OCI-M2 (cell line): ENCODE data around the gene DTD2.
"Not testable (repeated sequence)": the region's sequence is repeated elsewhere in the genome, so short reads cannot be mapped to it uniquely, and the experiment has no call there.

Experiments
- DNase-seq: peaks from one replicate; lab custom pipeline; 2025; ENCODE audit not compliant: unreplicated experiment; lab: John Stamatoyannopoulos, UW

DTD2 gene

GRCh38 chr14:31456841-31457664, at the start of gene DTD2:
Gene DTD2, minus strand, starts transcription at chr14:31457506. Its CDS starts 113 bp downstream, at chr14:31457393.
- DNase-seq, result peak; percentile 87

GRCh38 chr14:31505411-31505810, 48.1 kb upstream of the DTD2 start:
- DNase-seq, result no peak

- no peak for DNase-seq
These were observed 44.6 kb upstream of the DTD2 start for GRCh38 chr14:31501870-31502269.

- DNase-seq, result no peak
These were observed 35.6 kb upstream of the DTD2 start for GRCh38 chr14:31492759-31493498.

DNA sequence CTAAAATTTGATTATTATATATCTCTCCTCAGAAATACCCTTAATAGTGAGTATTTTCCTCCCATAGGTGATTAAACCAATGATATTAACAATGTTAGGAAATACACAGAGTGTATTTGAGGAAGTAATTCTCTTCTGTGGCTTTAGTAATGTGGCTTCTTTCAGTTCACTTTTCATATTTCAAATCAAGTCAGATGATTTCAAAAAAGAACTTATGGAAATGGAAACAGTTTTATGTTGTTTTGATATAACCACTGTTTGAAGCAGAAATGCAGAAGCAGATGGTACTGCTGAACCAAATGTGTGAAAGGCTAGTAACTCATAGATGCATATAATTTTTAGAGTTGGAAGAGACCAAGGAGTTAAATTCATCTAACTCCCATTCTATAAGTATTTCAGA, 32.4 kb upstream of the DTD2 start:
- no peak for DNase-seq

DNA sequence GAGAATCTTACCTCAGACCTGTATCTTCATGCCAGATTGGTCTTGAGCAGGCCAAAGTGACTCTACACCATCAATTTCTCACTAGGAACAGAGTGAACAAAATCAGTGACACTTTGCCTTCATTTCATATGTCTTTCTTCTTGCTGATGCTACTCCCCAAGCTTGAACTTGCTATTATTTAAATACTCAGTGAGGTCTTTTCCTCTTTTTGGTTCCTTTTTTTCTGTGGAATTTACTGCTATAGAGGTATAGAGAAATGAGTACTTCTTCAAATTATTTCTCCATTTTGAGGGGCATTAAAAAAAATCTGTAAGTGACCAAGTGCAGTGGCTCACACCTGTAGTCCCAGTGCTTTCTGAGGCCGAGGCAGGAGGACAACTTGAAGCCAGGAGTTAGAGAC, 30.6 kb upstream of the DTD2 start, which contains the start of gene GPR33:
TSS of gene GPR33 (minus strand) at position 154 of the 400 bp plus-strand sequence. CDS start 4,074 bp downstream, outside the sequence.
- DNase-seq, result no peak

DNA sequence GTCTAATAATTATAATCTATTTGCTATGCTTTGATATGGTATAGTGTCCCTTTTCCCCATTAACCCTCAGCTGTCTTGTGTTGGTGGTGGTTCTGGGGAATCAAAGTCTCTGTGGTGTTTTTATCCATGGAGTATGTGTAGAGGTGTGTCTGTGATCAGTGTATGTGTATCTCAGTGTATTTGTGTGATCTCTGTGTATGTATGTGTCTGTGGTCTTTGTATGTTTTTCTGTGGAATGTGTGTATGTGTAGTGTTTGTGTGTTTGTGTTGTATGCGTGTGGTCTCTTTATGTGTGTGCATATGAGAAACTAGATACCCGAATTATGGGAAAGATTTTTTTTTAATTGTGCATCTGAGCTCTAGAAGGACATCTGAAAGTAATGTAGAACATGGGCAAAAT, 29.5 kb upstream of the DTD2 start:
- DNase-seq, result no peak

DNA sequence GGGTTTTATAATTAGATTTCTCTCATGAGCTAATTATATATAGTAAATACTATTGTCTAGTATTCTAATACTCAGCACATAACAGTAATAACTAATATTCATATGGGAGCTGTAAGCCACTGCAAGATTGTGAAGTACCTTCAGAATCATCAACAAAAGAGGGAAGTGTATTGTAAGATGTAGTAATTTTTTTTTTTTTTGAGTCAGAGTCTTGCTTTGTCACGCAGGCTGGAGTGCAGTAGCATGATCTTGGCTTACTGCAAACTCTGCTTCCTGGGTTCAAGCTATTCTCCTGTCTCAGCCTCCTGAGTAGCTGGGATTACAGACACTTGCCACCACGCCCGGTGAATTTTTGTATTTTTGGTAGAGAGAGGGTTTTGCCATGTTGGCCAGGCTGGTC, 27.4 kb upstream of the DTD2 start:
- no peak for DNase-seq

GRCh38 chr14:31480156-31480555, 22.9 kb upstream of the DTD2 start:
- no peak for DNase-seq

DNA sequence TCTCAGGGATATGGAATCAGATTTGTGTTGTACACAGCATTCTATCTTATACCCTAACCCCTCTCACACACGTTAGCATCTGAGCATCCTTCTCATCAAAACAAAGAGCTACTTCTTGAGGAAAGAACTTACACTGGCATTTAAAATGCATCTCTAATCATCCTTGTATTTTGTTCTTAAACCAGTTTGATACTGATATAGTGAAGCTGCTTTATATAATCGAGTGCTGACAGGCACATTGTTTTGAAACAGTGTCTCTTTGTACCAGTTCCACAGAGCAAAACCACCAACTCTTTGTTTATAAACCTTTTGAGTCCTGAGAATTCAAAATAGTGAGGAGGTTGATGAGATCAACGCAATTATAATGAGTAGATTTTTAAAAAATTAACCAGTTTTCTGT, 21.7 kb upstream of the DTD2 start:
- no peak for DNase-seq

DNA sequence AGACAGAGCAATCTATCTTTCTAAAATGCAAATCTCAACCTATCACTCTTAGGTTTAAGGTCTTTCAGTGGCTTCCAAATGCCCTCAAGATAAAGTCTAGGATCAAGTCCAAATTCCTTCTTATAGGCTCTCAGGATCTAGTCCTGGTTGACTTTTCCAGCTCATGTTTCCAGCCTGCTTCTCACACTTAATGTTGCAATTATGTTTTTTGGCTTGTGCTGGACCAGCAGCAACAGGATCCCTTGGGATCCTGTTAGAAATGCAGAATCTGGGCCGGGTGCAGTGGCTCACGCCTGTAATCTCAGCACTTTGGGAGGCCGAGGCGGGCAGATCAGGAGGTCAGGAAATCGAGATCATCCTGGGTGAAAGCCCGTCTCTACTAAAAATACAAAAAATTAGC, 19.9 kb upstream of the DTD2 start:
- no peak for DNase-seq

DNA sequence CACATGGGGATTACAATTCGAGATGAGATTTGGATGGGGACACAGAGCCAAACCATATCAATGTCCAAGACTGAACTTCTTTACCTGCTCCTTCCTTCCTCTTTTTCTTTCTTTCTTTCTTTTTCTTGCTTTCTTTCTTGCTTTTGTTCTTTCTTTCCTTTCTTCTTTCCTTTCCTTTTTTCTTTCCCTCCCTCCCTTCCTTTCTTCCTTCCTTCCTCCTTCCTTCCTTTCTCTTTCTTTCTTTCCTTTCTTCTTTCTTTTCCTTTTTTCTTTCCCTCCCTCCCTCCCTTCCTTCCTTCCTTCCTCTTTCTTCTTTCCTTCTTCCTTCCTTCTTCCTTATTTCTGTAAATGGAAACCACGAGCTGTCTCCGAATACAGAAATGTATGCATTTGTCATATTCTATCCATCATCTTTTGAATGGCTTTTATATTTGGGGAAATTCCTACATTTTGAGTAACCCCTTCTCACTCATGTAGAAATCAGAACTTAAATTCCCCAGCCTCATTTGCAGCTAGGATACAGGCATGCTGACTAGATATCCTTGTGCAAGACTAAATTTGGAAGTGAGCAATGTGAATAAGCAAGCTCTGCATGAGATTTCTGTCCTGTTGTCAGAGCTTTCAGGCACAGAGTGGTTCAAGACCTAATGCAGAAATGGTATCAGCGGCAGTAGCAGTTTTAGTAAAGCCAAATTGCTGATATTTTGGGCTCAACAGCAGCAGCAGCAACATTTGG, 19.0 kb upstream of the DTD2 start:
- DNase-seq, result no peak

GRCh38 chr14:31466554-31466953, 9.2 kb upstream of the DTD2 start:
- DNase-seq, result no peak

DNA sequence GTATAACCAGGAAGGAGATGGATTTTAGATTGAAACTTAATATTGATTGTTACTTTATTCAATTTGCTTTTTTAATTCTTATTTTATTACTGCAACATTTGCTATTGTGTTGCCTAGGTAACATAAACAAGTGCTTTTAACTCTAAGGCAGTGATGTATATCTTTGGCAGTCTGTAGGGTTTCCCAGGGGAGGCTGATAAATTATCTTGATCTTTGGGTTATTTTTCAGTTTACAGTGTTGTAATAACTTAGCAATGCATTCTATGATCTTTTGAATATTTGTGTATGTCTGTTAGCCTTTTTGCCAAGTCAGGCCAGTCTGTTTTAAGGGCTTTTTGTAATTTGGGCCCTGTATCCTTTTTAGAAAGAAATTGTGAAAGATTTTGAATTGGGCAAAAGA, 7.8 kb upstream of the DTD2 start:
- DNase-seq, result no peak

DNA sequence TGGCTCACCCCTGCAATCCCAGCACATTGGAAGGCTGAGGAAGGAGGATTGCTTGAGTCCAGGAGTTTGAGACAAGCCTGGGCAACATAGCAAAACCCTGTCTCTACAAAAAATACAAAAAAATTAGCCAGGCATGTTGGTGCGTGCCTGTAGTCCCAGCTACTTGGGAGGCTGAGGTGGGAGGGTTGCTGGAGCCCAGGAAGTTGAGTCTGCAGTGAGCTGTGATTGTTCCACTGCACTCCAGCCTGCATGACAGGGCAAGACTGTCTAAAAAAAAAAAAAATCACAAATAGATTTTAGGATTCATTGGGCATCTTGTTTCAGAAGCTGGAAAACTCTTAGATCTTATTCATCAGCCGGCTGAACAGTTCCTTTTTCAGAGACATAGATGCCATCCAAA, 5.1 kb upstream of the DTD2 start:
- not testable (repeated sequence) for DNase-seq

- DNase-seq, result no peak
These were observed 4.2 kb upstream of the DTD2 start for GRCh38 chr14:31461545-31461944.

DNA sequence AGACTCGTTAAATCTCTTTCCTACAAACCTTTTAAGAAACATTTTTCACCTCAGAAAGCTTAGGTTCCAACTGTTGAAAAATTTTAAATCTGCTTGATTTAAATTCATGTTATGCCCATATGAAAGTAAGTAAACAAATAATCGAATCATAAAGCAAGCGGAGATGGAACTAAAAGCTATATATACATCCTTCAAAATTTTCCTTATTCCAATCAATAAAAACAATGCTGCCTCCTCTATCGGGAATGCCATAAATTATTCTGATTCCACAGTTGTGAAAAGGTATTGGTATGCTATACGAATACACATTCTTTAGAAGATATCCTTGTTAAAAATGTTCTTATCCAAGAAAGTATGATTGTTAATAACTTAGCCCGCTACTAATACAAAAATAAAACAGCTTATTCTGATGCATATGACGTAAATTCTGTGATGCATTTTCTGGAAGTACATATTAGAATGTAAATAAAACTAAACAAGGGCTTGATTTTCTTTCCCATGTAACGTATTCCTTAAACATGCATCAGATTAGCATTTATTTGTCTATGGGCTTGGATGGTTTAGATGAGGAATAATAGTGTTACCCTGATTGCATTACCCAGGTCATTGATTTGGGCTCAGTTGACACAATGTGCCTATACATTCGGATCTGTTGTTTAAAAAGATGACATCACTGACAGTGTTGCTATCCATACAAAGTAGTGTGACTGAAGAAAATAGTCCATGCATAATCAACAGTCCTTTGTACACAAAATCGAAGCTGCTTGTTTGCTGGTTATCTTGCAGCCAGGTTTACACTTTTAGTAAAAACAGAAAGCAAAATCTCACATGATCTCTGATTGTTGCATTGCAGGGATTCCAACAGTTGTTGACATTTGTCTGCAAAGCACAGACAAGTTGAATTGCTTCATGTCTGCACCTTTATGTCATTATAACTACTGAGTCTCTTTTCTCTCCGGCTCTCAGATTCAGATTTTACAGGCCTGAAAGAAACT, 656 bp upstream of the DTD2 start:
- no peak for DNase-seq

- peak; percentile 5 for DNase-seq
These were observed 7.2 kb downstream of the DTD2 start for GRCh38 chr14:31449971-31450610.

DNA sequence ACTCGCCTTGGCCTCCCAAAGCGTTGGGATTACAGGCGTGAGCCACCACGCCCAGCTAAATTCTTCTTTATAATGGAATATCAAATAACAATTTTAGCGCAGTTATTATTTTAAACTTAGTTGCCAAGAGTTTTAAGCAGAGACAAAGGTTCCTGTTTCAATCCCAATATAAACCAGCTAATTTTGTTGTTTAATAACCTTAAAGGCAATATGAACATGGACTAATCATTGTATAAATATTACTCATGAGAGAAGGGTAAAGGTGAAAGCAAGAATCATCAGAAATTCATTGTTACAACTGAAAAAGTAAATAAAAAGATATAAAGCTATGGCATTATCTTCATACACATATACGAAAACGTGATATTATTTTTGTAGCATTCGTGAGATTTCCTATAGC, 8.2 kb downstream of the DTD2 start:
- no peak for DNase-seq

GRCh38 chr14:31445703-31446102, 11.6 kb downstream of the DTD2 start:
- no peak for DNase-seq
